ENCODE results near the gene ZNF770. TPM values are rescaled to one million over a fixed set of nuclear protein-coding genes. Genes with fewer than 3 reads are reported as not detected.

ZNF770 gene
- total RNA-seq, 1 experiment from 2014 or later: 43.0 TPM

GRCh38 chr15:34953851-34954250 lies 34.2 kb downstream of the ZNF770 start:
- in situ Hi-C loops (cut with HindIII; ENCODE audit: low pct_unique_long_range_greater_than_20kb, low sequenced_read_pairs) (no loop called here), intact Hi-C loops (cut with micrococcal nuclease; ENCODE audit: unreplicated experiment) (no loop called here)
- no peak for DNase-seq (ENCODE audit: low read depth, low spot score)
- Histone ChIP-seq H3K27ac (ENCODE audit: low read length) (no peak overlapping the region), H3K4me1 (ENCODE audit: control insufficient read depth, insufficient read depth, low read length) (no peaks in the 10 kb centered on the region), H3K9me3 (ENCODE audit: control insufficient read depth, insufficient read depth, low read depth, low read length) (no peaks in the 10 kb centered on the region), H3K4me3 (ENCODE audit: low read depth in 2 of 2, low read length in 2 of 2) (no peak overlapping the region), H3K27me3 (ENCODE audit: control insufficient read depth, insufficient read depth, low read length) (no peaks in the 10 kb centered on the region), H3K36me3 (ENCODE audit: control insufficient read depth, insufficient read depth, low read length) (peaks cover 5% of the 10 kb centered on the region; the same call in 1 of the 2 replicates)
- ChIA-PET CTCF (no interaction called here), POLR2A (no interaction called here)
- ATAC-seq: no peak
- TF ChIP-seq POLR2AphosphoS5 (IDR thresholded peaks at IDR 0.05; ENCODE audit: low read depth, low read length) (no peak), TCF7L2 (IDR thresholded peaks at IDR 0.05; ENCODE audit: low read depth, low read length) (no peak), CTCF (IDR thresholded peaks at IDR 0.05) (no peak), REST (IDR thresholded peaks at IDR 0.05; ENCODE audit: insufficient read depth in 1 of 2, low read depth in 2 of 2, low read length in 1 of 2) (no peak), SIN3A (IDR thresholded peaks at IDR 0.05; ENCODE audit: borderline replicate concordance, insufficient read depth, low read depth, low read length) (no peak)
- BruUV-seq (replicated peaks): no TSS peak

- TF ChIP-seq CTCF (IDR thresholded peaks at IDR 0.05): no peak
- no peak for TF ChIP-seq REST (IDR thresholded peaks at IDR 0.05; ENCODE audit: insufficient read depth in 1 of 2, low read depth in 2 of 2, low read length in 1 of 2)
- no peak for TF ChIP-seq SIN3A (IDR thresholded peaks at IDR 0.05; ENCODE audit: borderline replicate concordance, insufficient read depth, low read depth, low read length)
- no peak for TF ChIP-seq TCF7L2 (IDR thresholded peaks at IDR 0.05; ENCODE audit: low read depth, low read length)
- TF ChIP-seq POLR2AphosphoS5 (IDR thresholded peaks at IDR 0.05; ENCODE audit: low read depth, low read length): no peak
- Histone ChIP-seq H3K27ac (ENCODE audit: low read length) (no peak overlapping the region), H3K4me1 (ENCODE audit: control insufficient read depth, insufficient read depth, low read length) (no peaks in the 10 kb centered on the region), H3K27me3 (ENCODE audit: control insufficient read depth, insufficient read depth, low read length) (no peaks in the 10 kb centered on the region), H3K4me3 (ENCODE audit: low read depth in 2 of 2, low read length in 2 of 2) (no peak overlapping the region), H3K9me3 (ENCODE audit: control insufficient read depth, insufficient read depth, low read depth, low read length) (no peaks in the 10 kb centered on the region), H3K36me3 (ENCODE audit: control insufficient read depth, insufficient read depth, low read length) (peaks cover 9% of the 10 kb centered on the region; the same call in 1 of the 2 replicates)
- POLR2A ChIA-PET: no interaction called here
- no peak for ATAC-seq
- in situ Hi-C loops (cut with HindIII; ENCODE audit: low pct_unique_long_range_greater_than_20kb, low sequenced_read_pairs): no loop called here
- intact Hi-C loops (cut with micrococcal nuclease; ENCODE audit: unreplicated experiment): no loop called here
- CTCF ChIA-PET: no interaction called here
- no peak for DNase-seq (ENCODE audit: low read depth, low spot score)
- no TSS peak for BruUV-seq (replicated peaks)
Measured at GRCh38 chr15:34952481-34952880, 35.6 kb downstream of the ZNF770 start.
